NK-92 treated with Interleukin-12 subunit alpha and Interleukin-12 subunit beta, amount 100 ng/mL, for 24 hours (cell line): Measurements from ENCODE around the gene NRDC.
"Not testable (repeated sequence)": the region's sequence is repeated elsewhere in the genome, so short reads cannot be mapped to it uniquely, and the experiment has no call there.

ENCODE experiments used
- DNase-seq: peaks from one replicate; lab custom pipeline; 2025; lab: John Stamatoyannopoulos, UW

The NRDC gene

DNA sequence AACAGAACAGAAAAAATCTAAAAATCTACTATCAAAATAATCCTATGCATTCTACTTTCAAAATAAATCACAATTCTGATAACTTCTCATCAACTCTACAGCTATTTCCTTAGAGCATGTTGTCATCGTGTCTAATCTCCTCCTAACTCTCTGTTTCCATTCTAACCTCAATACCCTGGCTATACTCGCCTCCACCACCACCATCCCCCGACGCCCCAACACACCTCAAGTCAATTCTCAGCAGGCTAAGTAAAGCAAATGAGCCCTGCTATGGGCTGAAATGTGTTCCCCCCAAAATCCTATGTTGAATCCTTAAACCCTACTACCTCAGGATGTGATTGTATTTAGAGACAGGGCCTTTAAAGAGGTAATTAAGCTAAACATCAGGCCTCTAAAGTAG lies 34.6 kb downstream of the NRDC start:
- DNase-seq = no peak

DNA sequence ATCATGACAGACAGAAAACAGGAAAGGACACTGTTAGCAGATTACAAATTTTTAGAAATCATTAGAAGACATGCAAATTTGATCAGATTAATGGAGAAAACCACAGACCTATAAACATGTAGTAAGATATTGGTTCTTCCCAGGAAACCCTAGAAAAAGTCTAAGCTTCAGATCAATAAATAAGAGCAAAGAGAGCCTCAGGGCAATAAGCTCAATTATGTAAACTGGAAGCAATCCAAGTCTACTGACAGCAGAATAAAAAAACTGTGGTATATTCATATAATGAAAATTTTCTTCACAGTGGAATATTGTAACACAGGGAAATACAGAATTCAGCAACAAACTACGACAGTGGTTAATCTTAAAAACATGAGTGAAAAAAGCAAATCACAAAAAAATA lies 36.3 kb downstream of the NRDC start:
- DNase-seq = no peak

- DNase-seq = no peak
Measured at GRCh38 chr1:51840743-51841461, 37.6 kb downstream of the NRDC start.

DNA sequence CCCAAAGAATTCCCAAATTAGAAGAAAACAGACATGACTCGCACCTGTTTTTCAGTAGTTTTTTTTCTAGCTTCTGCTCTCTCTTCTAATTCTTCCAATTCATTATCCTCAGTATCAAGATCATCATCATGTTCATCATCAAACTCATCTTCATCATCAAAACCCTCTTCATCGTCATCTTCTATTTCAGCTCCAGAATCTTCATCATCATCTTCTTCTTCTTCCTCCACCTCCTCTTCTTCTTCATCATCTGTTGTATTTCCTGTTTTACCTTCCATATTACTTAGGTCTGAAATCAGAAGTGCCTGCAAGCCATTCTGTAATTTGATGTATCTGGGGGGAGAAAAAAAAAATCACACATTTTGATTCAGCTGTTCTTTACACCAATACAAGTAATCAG lies 38.3 kb downstream of the NRDC start:
- DNase-seq = no peak

- DNase-seq = no peak
Measured at GRCh38 chr1:51839094-51839493, 39.4 kb downstream of the NRDC start.

- DNase-seq = no peak
Measured at GRCh38 chr1:51837243-51837642, 41.3 kb downstream of the NRDC start.

- DNase-seq = no peak
Measured at GRCh38 chr1:51833700-51834099, 44.8 kb downstream of the NRDC start.

DNA sequence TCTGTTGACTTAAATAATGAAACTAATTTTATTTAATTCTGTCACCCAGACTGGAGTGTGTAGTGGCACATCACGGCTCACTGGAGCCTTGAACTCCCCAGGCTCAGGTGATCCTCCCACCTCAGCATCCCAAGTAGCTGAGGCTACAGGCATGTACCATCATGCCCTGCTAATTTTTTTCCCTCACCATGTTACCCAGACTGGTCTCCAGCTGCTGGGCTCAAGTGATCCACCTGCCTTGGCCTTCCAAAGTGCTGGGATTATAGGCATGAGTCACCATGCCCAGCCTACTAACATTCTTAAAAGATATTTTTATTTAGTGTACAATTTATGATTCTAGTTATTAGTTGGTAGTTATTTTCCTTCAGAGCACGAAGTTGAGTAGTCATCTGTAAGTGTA lies 49.5 kb downstream of the NRDC start:
- DNase-seq = no peak

DNA sequence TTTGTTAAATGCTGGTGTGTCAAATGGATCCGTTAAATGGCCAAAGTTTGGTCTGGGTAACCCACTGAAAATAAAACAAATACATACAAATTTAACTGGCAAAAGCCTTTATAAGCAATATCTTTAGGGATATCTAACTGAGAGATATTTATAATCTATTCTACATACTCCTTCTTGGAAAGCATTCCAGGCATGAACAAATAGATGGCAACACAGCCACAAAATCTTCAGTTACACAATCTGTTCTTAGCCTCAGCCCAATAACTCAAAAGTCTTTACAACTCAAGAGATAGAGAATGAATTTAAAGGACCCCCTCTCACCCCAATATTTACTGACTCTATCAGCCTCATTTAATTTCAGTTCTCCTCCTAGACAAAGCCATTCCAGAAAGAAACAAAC lies 58.7 kb downstream of the NRDC start:
- DNase-seq = no peak

DNA sequence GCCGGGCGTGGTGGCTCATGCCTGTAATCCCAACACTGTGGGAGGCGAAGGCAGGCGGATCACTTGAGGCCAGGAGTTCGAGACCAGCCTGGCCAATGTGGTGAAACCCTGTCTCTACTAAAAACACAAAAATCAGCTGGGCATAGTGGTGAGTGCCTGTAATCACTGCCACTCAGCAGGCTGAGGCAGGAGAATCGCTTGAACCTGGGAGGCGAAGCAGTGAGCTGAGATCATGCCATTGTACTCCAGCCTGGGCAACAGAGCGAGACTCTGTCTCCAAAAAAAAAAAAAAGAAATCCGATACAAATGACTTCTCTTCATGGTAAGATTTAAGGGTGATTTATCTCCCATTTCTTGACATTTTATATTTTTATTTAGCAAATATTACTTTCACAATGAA lies 59.5 kb downstream of the NRDC start:
- DNase-seq = not testable (repeated sequence)

DNA sequence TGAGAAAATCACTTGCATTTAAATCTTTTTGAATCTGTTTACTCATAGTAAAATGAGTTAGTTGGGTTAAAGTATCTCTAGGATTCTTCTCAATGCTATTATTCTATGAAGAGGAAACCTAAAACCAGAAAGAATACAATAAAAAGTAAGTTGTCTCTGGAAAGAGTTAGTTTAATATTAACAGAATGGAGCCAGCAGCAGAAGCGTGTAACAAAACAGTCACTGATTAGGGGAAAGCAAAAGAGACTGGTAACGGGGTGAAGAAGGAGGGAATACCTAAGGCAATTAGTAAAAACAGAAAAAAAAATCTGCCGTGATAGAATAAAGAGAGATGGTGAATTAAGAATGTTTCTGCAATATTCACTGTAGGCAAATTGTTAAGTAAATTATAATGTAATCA lies 60.0 kb downstream of the NRDC start:
- DNase-seq = no peak

DNA sequence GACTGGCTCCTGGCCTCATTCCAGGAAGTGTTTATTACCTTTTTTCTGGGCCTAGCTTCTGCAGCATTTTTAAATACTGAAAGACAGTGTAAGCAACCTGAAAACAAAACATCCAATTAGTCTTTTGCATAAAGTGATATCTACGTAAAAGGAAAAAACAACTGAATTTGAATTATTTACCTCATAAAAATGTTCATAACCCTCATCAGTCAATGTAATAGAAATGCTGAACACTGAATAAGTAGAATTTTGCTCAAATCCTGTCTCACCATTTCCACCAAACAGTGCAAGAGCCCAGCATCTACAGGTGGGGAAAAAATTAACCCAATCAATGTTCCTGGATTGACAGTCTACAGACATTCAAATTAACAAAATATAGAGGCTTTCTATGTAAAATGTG lies 64.0 kb downstream of the NRDC start:
- DNase-seq = no peak

DNA sequence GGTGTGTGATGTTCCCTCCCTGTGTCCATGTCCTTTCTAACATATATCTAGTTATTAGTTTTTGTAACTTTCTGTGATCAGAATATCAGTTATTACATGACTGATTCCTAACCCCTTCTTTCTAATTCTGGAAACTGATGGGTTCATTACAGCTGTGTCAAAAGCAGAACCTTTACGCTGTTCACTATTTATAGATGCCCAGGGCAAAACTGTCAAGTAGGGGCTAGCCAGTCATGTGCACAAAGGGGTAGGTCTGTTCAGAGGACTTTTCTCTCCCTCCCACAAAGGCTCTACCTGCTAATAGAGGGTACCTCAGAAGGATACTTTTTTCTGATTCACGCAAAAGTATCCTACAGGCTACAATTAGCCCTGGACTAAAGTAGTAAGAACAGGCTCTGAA lies 79.2 kb downstream of the NRDC start:
- DNase-seq = no peak

DNA sequence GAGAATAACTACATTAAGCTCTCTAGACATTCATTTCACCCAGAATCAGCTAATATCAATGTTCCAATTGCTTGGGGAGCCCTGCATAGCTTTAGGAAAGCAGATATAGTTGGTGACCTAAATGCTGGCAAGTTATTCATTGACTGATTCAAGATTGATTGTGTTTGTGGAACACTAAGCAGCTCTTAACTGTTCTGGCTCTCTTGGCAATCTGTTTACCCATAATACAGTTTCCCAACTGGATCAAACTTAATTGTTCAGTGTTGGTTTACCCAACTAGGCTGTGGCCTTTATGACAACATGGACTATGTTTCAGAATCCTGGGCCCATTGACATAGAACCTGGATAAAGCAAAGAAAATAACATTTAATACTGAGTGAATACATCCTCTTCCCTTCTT lies 83.7 kb downstream of the NRDC start:
- DNase-seq = no peak

GRCh38 chr1:51794260-51794659 lies 84.3 kb downstream of the NRDC start:
- DNase-seq = no peak

DNA sequence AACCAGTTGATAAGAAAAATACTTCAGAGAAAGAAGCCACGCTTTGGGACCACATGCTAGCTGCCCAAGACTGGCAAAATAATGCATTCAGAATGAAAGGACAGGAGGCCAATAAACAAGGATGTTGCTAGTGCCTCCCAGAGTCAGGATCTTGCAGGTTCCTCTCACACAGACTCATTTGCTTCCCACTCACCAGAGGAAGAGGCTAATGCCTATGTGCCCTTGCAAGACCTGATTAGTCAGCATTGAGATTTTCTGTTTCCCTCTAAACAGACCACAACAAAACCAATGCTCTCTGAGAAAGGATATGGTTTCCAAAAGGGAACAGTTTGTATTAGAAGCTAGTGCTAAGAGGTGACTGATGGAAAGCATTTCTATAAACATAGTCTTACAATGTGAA lies 85.7 kb downstream of the NRDC start:
- no peak for DNase-seq

DNA sequence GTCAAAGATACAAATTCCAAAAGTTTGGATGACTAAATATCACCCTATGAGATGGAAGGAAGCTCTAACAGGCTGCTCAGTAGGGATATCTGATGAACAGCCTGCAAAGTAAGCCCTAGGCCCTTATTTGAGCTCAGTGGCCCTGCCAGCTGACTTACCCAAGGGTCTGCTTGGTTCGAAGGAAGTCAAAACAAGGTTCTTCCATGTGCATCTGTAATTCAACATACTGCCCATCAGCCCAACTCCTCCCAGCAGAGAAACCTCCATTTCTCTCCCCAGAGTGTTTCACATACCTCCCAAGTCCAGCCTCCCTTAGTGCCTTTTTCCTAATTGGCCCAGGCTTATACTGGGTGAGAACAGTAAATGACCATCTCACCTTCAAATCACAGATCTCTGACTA lies 86.6 kb downstream of the NRDC start:
- no peak for DNase-seq

GRCh38 chr1:51790385-51790784 lies 88.1 kb downstream of the NRDC start:
- no peak for DNase-seq

DNA sequence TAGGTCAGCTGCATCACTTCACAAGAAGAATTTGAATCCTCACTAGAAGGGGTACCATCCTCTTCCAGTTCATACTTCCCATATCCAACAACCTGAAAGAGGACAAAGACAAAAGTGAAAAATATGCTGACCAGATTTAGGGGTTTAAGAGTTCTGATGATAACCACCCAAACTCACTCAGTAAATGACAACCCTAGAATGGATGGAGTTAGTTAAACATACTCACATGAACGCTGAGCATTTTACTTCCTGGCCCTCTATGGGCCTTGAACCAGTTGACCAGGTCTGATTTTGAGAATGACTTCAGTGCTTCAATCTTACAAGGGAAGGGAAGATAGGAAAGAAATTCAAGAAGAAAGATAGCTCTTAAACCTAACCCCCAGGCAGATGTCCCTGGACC lies 89.2 kb downstream of the NRDC start:
- DNase-seq = no peak

DNA sequence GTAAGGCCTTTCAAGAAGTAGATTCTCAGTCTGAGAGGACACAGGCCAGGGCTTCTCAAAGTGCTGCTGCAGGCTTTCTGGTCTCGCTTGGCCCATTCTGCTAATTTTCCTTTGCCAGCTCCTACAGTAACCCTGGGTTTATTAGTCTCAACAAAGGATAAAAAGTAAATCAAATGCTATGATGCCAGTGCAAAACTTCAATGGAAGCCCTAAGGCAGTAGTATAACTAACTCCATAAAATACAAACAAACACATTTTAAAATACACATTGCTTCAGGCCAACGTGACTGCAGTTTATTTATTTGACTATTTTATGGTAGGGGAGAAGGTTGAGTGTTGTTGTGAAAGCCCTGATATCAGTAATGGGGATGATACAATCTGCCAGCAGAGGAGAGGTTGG lies 89.6 kb downstream of the NRDC start:
- DNase-seq = no peak

DNA sequence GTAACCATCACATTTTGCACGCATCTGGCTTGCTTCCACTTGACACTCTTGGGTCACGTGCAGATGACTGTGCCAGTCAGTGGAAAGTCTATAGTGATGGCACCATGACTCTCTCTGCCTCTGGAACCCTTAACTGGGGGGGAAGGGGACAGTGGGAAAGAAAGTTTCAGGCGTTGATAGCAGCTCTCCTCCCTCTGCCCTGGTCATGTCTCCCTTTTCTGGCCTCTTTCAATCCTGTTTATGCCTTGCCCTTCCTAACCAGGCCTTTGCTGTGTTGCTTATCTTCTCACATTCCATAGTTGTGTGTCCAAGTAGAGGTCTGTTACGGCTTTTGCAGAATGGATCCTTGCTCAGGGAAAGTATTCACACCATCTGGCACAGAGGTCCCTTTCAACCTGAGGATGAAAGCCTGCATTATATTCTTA lies 93.5 kb downstream of the NRDC start:
- DNase-seq = no peak

GRCh38 chr1:51780927-51781326 lies 97.6 kb downstream of the NRDC start:
- DNase-seq = no peak

DNA sequence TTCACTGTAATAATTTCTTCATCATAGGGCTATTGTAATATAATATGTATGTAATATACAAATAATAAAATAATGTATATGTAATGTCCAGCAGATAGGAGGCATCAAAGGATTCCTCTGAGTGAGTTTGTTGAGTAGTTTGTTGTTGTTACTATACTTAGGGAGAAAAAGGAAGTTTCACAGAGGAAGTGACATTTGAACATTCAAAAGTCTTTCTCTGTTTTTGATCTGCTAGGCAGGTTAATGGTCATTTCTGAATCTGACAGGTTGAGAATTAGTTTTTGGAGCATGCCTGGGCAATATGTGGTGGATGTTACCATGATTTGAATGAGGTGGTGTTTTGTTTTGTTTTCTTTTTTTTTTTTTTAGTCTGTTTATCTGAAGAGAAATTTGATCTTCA lies 102.1 kb downstream of the NRDC start:
- DNase-seq = no peak

DNA sequence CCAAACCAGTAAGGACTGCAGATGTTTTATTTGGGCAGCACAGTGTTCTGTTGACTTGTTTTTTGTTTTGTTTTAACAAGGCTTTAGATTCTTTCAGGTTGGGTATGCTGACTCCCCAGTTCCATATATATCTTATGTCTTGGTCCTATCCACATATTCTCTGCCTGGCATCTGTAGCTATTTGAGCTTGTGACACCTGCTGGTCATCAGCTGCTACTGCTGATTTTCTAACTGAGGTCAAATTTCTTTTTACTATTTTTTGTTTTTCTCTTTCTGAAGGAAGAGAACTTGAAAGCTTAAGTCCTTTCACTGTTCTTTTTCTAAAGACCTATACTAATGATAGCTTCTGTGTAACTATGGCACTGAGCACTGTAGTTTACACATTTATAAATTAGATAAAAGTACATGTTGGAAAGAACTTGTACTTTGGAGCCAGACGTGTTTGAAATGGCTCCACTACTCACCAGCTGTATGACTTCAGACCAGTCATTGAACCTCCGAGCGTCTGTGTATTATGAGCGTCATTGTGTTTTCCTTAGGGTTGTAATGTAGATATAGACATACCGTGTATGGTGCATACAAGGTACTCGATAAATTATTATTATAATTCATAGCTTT lies 109.4 kb downstream of the NRDC start:
- DNase-seq = no peak
